Stimulated activated CD4-positive, alpha-beta T cell treated with anti-CD3 and anti-CD28 coated beads, Interleukin-15, amount 100 ng/mL, for 1 hour (primary cell): Measurements from ENCODE around the gene KIRREL3.

Source experiments
- DNase-seq, 2 donors: peaks; one replicate each; pipeline ENCODE4 v3.0.0-alpha.2; 2020; ENCODE audit warnings: low read depth in 1 of 2, low spot score in 1 of 2

Gene KIRREL3

DNA sequence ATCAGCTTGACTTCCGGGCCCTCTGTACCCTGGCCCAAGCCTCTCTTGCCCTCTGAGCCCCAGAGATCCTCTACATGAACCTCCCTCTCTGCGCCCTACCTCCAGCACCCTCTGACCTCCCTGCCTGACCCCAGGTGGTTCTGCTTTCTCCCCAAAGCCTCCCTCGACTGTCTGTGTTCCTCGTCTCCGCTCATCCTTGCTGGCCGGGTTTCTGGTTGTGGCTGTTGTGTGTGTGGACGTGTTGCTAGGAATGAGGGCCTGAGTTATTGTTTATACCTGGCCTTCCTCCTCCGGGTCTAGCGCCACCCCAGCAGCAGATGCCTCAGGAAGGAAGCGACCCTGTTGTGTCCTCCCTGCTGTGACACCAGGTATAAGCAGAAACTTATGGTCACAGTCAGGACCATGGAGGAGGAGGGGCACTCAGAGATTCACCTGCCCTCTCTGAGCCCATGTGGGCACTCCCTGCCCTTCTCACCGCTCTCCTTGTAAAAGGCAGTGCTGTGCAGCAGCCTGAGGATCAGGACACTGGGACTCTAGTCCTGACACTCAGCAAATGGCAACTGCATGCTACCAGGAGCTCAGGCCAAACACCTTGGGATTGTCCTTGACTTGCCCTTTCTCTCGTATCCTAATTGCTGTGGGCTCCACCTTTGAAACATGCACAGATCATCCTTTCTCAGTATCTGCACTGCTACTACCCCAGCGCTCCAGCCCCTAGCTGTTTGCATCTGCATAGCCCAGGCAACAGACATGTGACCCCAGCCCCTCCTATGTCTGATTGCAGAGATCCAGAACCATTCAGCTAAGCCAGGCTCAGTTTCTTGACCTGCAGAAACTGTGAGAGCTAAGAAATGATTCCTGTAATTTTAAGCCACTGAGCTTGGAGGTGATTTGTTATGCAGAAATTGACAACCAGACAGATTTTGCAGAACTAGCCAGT is 505.0 kb downstream of the KIRREL3 start:
- no peak for DNase-seq

DNA sequence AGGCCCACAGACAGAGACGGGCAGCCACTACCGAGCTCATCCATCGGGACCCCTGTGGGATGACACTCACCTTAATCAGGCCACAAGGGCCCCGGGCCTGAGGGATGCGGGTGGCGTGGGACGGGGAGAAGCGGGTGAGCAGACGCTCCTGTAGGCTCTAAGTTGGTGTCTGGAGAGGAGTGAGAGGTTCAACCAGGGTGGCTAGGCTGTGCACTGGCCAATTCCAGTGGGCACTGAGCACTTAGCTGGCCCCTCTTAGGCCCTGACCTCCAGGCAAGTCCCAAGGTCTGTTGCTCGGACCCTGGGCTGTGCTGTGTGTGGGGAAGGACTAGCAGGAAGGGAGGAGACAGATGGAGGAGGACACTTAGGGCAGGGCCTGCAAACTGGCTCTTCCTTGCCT is 505.7 kb downstream of the KIRREL3 start:
- DNase-seq, result no peak

DNA sequence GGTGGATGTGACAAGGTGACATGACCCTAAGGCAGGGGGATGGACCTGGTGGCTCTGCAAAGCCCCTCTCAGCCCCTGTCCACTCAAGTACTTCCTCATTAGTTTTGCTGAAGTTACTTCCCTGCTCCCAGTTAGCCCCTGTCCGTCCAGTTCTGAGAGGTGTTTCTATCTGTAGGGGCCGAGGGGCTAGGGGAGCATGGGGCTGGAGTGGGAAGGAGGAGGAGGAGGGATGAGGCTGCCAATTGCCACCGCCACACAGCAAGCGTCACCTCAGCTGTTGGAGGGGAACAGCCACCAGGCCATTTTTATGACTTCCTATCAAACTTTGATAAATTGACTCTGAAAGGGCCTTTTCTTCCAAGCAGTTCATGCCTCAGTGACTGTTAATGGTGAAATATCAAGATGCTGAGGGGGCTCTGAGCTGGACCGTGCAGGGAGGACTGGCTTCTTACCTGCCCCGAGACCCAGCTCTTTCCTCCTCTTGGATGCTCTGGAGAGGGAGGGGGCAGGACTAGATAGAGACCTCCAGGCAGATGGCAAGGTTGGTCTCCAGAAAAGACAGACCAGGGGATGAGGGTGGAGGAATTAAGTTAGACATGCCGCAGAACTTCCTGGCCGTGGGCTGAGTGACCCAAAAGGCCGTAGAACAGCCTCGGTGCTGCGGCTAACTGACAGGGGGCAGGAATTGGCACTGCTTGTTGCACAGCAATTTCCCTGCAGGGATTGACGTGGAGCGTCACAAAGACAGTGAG is 508.1 kb downstream of the KIRREL3 start:
- no peak for DNase-seq

DNA sequence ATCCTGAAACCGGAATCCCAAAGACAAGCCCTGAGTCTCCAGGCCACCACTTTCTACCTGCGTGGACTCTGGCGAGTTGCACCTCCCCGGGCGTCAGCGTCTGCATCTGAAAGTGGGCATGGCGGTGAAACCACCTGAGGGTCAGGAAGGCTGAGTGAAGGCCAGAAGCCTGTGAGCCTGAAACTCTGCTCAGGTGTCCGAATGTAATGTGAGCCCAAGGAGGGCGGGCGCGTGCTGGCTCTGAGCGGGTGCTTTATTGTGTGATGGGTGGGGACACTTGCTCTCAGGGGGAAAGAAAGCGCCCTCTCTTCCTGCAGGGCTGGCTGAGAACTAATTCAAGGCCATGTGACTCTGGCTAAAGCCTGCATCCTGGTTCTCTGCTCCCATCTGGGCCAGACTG is 509.5 kb downstream of the KIRREL3 start:
- no peak for DNase-seq

DNA sequence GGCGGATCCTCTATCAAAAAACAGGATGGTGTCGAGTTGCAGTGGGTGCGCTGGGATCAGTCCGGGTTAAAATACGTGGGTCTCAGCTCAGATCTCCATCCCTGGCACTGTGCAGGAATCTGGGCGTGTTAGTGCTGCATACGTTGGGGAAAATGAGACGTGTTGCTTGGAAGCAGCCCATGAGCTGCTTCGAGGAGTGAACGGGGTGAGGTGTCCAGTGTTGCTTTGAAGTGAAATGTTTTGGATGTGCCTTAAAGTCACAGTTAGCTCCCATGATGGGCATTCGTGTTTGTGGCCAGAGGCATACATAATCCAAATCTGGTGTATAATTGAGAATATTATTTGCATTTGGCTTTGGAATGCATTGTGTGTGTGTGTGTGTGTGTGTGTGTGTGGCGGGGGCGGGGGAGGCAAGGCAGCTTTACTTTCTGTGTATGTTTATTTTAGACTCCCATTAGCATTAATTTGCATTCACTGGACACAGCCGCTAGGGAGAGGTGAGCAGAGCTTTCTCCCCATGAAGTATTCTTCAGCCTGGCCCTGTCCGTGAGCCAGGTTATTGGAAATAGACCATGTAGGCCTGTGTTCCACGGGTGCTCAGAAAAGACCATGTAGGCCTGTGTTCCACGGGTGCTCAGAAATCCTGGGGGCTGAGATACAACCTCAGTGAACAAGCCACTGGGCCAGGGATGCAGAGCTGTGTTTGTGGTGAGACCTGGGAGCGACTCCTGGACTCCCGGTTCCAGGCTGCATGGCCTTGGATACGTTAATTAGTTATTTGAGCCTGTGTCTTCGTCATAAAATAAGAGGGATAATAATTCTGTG is 510.5 kb downstream of the KIRREL3 start:
- DNase-seq, result no peak

DNA sequence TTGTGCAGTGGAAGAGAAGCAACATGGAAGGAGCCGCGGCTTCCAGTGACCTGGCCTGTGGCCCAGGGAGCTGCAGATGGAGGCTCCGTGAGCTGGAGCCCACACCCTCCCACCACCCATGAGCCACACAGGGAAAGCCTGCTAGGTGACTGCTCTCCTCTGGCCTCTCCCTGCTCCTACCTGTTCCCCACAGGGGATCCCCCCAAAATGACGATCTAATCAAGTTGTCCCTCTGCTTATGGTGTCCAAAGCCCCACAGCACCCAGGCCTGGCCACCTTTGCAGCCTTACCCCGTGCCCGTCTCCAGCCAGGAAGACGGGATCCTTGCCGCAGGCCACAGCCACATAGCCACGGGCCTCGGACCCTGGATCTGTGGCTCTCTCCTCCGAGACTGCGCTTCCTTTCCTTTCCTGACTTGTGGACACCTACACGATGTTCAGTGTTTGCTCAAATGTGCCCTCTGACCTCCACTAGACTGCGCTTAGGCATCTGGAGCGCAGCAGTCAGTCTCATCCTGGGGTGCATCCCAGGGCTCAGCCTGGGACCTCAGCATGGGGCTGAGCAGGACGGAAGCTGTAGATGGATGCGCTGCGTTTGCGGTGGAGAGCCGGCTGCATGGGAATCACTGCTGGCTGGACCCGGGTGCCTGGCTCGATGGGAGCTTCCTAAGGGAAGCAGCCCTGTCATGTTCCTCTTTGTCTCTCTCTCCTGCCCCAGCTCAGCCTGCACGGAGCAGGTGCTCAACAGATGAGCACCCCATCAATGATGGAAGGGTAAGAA is 511.8 kb downstream of the KIRREL3 start:
- DNase-seq, result no peak

DNA sequence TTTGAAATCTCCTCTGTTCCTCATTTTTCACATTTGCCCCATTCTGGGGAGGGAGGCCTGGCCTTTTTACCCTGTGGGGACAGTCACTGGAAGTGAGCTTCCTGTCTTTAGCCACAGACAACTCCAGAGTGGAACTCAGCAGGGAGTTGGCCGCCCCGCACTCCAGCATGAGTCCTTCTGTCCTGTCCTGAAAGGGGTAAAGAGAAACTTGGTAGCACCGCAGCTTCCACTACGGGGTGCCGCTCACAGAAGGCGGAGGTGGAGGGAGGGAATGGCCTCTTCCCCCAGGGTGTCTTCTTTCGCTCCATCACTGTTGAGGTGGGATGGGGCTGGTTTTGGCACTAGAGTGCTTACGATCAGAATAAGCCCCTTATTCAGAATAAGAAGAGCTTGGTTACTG is 512.9 kb downstream of the KIRREL3 start:
- DNase-seq, result no peak

DNA sequence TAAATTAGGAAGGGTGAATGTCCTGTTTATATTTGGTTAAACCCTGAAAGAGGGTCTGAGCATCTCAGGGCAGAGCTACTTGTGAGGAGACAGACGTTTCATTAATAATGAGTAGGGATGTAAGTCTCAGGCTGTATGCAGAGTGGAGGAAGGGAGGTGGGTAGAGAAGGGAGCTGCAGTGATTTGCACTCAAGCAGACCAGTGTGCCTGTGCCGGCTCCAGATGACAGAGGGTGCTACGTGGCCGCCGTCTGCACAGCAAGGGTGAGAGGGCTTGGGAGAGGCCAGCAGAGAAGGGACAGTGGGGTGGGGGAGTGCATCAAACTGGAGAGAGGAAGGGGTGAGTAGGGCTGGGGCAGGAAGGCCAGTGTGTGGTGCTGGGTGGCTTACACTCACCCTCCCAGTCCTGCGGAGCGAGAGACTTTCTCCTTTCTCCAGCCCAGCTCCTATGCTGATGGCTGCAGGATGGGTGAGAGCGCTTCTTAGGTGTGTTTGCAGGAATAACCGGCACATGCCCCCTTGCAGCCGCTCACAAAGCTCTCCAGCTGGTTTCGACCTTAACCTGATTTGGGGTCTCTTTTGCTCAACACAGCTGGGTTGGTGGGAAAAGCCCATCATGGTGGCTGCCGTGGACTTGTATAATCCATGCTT is 514.5 kb downstream of the KIRREL3 start:
- DNase-seq, result no peak

DNA sequence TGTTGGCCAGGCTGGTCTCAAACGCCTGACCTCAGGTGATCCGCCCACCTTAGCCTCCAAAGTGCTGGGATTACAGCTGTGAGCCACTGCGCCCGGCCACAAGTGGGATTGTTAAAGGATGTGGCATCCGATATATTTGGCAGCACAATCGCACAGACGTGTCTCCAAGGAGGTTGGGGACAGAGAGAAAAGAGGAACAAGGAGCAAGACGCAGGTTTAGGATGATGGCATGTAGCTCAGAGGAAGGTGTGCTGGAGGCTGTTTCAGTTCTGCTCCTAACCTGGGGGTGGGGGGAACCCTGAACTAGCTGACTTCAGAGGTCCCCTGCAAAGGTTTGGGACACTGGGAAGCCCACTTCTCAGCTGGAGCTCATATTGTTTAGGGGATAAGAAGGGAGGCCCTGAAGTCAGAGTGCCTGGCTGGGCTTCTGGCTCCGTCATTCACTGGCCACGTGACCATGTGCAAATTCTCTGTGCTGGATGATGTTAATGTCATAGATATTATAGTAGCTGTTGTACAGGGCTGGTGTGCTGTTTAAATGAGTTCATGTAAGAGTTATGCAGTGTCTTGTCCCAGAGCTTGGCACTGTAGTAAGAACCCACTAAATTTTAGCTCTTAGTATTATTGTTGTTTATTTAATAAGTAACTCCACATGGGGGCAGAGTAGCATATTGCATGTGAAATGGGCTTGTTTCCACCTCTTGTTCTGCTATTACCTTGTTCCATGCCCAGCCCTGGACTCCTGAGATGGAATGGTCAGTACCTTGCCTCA is 515.4 kb downstream of the KIRREL3 start:
- DNase-seq, result no peak

DNA sequence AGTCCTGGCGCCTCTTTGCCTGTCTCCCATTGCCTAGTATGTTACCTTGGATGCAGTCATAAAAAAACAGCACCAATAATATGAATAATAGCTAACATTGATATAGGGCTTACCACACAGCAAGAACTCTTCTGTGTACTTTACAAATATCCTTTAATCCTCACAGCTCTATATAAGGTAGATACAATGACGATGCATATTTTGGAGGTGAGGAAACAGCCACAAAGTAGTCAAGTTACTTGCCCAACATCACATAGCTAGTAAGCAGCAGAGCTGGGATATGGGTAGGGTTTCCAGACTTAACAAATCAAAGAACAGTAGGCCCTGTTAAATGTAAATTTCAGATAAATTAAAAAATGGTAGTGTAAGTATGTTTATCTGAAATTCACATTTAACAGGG is 516.3 kb downstream of the KIRREL3 start:
- no peak for DNase-seq

DNA sequence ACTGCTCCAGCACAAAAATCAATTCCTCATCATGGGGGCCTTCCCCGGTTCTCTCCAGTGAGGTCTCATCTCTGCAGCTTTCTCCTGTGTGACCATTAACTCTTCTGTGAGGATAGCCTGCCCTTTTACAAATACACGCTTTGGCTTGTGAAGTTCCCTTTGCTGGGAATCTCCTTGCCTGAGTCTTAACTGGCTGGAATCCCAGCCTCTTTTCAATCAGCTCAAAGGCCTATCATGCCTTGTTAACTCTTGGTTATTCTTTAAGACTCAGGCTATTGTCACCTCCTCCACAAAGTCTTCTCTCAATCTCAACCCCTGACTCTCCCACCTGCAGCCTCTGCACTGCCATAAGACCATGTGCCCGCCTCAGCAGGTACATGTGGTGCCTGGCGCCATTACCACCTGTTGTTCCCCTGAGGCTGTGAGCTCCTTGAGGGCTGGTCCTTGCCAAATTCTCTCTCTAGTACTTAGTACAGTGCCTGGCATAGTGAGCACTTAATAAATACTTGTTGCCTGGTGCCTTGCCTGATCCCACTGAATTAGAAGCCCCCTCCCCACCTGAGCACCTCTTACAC is 516.9 kb downstream of the KIRREL3 start:
- DNase-seq, result no peak

DNA sequence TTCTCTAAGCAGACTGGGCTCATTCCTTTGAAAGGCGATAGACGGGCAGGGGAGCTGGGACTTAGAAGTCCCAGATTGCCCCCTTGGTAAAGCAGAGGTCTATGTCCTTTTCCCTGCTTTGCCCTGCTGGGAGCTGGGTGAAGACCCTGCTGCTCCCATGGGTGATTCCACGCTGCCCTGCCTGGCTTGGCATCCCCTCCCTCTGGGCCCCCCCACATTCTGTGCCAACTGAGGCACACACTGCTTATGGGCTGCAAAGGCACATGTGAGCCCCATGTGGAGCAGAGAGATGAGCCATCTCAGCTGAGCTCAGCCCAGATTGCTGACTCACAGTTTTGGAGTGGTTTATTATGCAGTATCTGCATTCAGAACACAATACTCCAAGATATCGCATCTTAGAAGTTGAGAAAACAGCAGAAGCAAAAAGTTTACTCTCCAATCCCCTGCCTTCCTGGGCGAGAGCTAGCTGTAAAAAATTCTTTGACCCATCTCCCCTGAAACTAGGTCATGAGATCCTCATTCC is 517.9 kb downstream of the KIRREL3 start:
- DNase-seq, result no peak

DNA sequence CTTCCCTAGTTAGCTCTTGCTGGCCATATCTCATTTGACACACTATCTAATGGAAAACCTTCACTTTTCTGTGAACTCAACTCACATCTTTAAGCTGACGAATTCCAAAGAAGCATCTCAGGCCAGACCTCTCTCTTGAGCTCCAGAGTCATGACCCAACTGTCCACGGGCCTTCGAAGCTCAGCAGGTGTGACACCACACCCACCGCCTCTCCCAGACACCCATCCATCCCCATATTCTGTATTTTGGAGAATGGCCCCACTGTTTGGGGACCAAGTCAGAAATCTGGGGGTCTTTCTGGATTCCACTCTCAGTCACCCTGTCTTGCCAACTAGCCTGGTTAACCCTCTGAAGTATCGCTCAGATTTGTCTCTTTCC is 519.3 kb downstream of the KIRREL3 start:
- DNase-seq, result no peak

DNA sequence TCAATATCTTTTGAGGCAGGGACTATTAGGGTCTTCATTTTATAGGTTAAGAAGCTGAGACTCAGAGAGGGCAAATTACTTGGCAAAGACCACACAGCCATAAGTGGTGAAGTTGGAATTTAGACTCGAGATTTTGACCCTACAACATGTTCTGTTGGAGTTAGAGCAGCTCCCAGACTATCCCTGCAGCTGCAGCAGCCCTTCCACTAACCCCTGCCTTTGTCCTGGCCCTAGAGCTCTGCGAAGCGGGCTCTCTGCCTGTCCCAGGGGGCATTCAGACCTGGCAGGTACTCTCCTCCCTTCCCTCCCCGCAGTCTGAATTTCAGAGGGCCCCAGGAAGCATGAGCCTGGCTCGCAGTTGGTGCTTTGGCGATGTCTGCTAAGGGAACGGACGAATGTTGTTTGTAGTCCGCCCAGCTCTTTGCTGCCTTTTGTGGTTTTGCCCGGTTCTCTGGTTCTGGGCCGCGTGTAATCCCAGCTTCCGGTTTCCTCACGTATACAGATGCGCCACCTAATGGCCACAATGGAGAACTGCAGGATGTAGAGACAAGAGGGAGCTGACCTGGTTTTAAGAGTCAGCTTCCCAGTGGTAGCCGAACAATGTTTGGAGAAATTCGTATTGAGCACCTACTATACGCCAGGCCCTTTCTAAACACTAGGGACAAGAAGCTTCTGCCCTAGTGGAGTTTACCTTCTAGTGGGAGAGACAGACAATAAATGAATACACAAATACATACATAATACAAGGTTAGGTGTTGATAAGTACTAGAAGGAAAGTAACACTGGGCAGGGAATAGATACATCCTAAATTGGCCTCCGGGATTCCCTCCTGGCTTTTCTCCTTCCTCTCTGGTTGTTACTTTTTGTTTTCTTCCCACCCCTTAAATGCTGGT is 519.9 kb downstream of the KIRREL3 start:
- DNase-seq, result peak; percentile 28 to 35

DNA sequence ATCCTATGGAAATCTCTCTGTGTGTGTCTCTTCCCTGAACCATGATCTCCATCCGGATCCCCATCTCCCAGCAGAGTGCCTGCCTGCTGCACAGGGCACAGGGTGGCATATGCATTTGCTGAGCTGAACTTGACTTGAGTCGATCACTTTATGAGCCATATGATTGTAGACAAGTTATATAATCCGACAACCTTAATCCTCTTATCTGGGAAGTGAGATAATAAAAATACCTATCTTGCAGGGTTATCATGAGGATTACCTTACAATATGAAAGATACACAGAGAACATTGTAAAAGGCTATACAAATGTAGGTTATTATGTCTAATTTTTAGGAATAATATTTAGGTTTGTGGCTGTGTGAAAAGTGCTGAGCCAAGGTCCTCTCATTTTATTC is 520.6 kb downstream of the KIRREL3 start:
- DNase-seq, result no peak

DNA sequence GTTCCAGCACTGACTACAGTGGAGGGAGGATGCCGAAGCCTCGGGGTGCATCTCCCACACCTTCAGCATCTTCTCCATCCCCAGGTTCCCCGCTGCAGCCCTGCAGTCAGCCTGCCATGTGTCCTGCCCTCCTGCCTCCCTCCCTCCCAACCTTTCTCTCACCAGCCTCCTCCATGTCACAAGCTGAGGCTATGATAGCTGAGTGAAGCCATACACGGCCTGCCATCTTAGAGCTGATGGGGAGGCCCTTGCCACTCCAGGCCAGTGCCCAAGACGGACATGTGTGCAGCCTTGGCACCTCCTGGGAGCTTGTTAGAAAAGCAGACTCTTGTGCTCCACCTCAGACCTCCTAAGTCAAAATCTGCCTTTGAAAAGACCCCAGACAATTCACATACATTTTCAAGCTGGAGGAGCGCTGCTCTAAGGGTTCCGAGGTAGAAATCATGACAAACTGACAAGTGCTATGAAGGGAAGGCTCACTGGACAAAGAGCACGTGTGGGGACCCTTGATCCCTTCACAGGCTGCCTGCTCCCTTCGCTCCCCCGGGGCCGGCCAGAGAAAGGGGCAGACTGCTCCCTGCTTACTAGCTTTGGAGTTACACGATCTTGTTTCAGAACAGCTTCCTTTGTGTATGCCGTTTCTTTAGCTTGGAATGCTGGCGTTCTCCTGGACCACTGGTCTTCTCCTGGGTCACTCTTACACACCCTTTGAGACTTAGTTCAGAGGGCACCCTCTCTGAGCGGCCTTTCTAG is 521.2 kb downstream of the KIRREL3 start:
- DNase-seq, result no peak

DNA sequence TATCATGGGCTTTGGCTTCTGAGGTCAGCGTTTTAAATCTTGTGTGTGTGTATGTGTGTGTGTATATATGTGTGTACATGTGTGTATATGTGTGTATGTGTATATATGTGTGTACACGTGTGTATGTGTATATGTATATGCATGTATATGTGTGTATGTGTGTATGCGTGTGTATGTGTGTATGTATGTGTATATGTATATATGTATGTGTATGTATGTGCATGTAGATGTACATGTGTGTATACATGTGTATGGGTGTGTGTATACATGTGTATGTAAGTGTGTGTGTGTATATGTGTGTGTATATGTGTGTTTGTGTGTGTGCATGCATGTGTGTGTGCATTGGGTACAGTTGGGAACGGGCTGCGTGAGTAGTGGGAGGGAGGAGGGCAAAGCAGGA is 522.1 kb downstream of the KIRREL3 start:
- no peak for DNase-seq
